Adrenal gland (tissue), 5 donors: ENCODE measurements around the gene PBX3.

ENCODE experiments used
- CTCF ChIP-seq, 6 experiments: fragments of 450-650 bp in 4 of 6; fragments of 200-600 bp in 2 of 6; sonication (generic) in 1 of 6; IDR thresholded peaks; 1 replicate in 5 of 6; 2 replicates in 1 of 6; pipeline versions ENCODE4 v1.5.1 to v1.8.0; 2016 to 2021; ENCODE audit warnings: antibody characterized with exemption in 6 of 6, mild to moderate bottlenecking in 2 of 6, moderate library complexity in 1 of 6
- POLR2A ChIP-seq, 2 donors: fragments of 450-650 bp; IDR thresholded peaks; one replicate each; pipeline ENCODE4 v1.6.1; 2017; ENCODE audit warnings: antibody characterized with exemption in 2 of 2, mild to moderate bottlenecking in 2 of 2, moderate library complexity in 1 of 2
- donor health status: DM: no; HTN: no; CAD: no.

DNA sequence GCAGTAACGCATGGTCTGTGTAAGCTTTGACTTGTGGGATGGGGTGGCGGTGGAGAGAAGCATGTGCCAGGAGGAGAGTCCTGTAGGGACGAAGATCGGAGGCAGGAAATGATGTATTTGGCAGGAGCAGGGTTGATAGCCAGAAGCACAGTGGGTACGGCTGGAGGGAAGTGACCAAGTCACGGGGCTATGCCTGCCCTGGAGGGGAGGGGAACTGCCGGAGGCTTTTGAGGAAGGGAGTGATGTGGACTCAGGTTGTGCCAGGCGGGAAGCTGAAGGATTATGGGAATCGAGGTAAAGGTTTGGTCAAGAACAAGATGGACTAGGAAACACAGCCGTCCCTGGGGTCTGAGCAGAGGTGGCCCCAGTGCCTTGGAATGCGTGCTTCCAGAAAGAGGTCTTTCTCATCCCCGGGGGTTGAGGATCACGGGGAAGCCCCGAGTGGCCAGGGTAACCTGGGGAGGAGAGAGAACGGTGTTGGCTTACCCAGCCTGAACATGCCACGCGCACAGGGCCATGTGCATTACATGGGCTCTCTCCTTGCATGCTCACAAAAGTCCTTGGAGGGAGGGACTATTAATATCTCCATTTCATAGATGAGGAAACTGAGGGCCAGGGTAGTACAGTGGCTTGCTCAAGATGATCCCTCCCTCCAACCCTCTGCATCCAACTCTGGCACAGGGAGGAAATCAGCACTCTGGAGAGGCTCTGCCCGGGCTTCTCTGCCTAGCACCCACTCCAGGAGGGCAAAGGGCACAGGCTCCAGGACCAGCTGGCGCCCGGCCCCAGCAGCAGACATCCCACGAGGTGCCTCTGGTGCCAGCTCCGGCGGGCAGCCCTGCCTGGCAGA is 253.8 kb downstream of the PBX3 start:
- no peak for TF ChIP-seq CTCF (IDR thresholded peaks at IDR 0.05)
- no peak for TF ChIP-seq POLR2A (IDR thresholded peaks at IDR 0.05)
